IMR-90 (cell line): ENCODE results near the gene ALKBH6. TPM values are rescaled to one million over a fixed set of nuclear protein-coding genes. Genes with fewer than 3 reads are reported as not detected.

Experiments used
- ATAC-seq: fragments of 200-7000 bp; cut with Tn5 transposase; 2 replicates; pipeline ENCODE4 v1.9.1; 2020; ENCODE audit warnings: low read depth, mild to moderate bottlenecking, moderate library complexity
- BruUV-seq: library from RNA; stranded (reverse); fragments of 400-500 nt; replicated peaks from 2 replicates; lab custom pipeline; 2021; lab: Mats Ljungman, UMichigan
- CTCF ChIA-PET: fragments of 300-600 bp; formaldehyde crosslinking; extraction: SDS; loops from one replicate; lab custom pipeline; 2021; ENCODE audit warnings: antibody characterized with exemption; lab: Yijun Ruan, JAX
- POLR2A ChIA-PET: fragments of 300-600 bp; sonication (Branson Sonifier 250); formaldehyde crosslinking; loops from one replicate; lab custom pipeline; 2022; ENCODE audit warnings: antibody characterized with exemption; ENCODE audit not compliant: unreplicated experiment; lab: Charles Lee
- DNase-seq: peaks from one replicate; pipeline ENCODE4 v3.0.0; 2013
- H2AFZ ChIP-seq: replicated peaks from 2 replicates; pipeline ENCODE3; 2013; ENCODE audit warnings: low read length, mild to moderate bottlenecking; ENCODE audit not compliant: poor library complexity
- H2AK5ac ChIP-seq: 2 replicates; pipeline ENCODE4 v1.6.1; 2013; ENCODE audit warnings: low read depth, low read length, inconsistent platforms
- H2AK9ac ChIP-seq: replicated peaks from 2 replicates; pipeline ENCODE3; 2013; ENCODE audit warnings: mild to moderate bottlenecking, low read depth, low read length, moderate library complexity; ENCODE audit not compliant: poor library complexity
- H2BK120ac ChIP-seq: 2 replicates; pipeline ENCODE4 v1.6.1; 2013; ENCODE audit warnings: low read depth, low read length, inconsistent platforms
- H2BK15ac ChIP-seq: 3 replicates; pipeline ENCODE4 v1.6.1; 2013; ENCODE audit warnings: low read depth, low read length, inconsistent platforms
- H2BK20ac ChIP-seq: 2 replicates; pipeline ENCODE4 v1.6.1; 2013; ENCODE audit warnings: low read depth, mild to moderate bottlenecking, inconsistent platforms, low read length, moderate library complexity
- H2BK5ac ChIP-seq: 2 replicates; pipeline ENCODE4 v1.6.1; 2013; ENCODE audit warnings: mild to moderate bottlenecking, low read depth, low read length, inconsistent platforms; ENCODE audit not compliant: poor library complexity, severe bottlenecking
- H3K14ac ChIP-seq: replicated peaks from 2 replicates; pipeline ENCODE4 v1.6.1; 2013; ENCODE audit warnings: low read depth, low read length, inconsistent platforms
- H3K18ac ChIP-seq: 2 replicates; pipeline ENCODE4 v1.6.1; 2013; ENCODE audit warnings: low read depth, low read length, control low read depth
- H3K23ac ChIP-seq: 2 replicates; pipeline ENCODE4 v1.6.1; 2013; ENCODE audit warnings: low read depth, low read length, inconsistent platforms
- H3K27ac ChIP-seq: 2 replicates; pipeline ENCODE4 v1.5.1; 2013; ENCODE audit warnings: mild to moderate bottlenecking, control low read depth, low read length; ENCODE audit not compliant: insufficient read depth
- H3K27me3 ChIP-seq: 2 replicates; pipeline ENCODE4 v1.6.1; 2013; ENCODE audit warnings: low read length; ENCODE audit not compliant: control insufficient read depth, insufficient read depth
- H3K36me3 ChIP-seq: 2 replicates; pipeline ENCODE4 v1.6.1; 2013; ENCODE audit warnings: low read length, mixed read lengths; ENCODE audit not compliant: control insufficient read depth, insufficient read depth
- H3K4ac ChIP-seq: 2 replicates; pipeline ENCODE4 v1.6.1; 2013; ENCODE audit warnings: low read depth, low read length, inconsistent platforms
- H3K4me1 ChIP-seq: 2 replicates; pipeline ENCODE4 v1.6.1; 2013; ENCODE audit warnings: low read length, mixed read lengths; ENCODE audit not compliant: control insufficient read depth, insufficient read depth
- H3K4me2 ChIP-seq: 2 replicates; pipeline ENCODE4 v1.6.1; 2013; ENCODE audit warnings: low read depth, mild to moderate bottlenecking, control low read depth, low read length, moderate library complexity
- H3K4me3 ChIP-seq: 2 replicates; pipeline ENCODE4 v1.5.1; 2013; ENCODE audit warnings: low read depth, mild to moderate bottlenecking, control low read depth, low read length, moderate library complexity; ENCODE audit not compliant: insufficient read depth
- H3K56ac ChIP-seq: 2 replicates; pipeline ENCODE4 v1.6.1; 2013; ENCODE audit warnings: low read length, inconsistent platforms; ENCODE audit not compliant: insufficient read depth; ENCODE audit errors: extremely low read depth
- H3K79me1 ChIP-seq, 2 experiments: 2 replicates each; pipeline ENCODE4 v1.6.1; 2013; ENCODE audit warnings: low read length in 2 of 2, inconsistent platforms in 1 of 2, low read depth in 1 of 2
- H3K9ac ChIP-seq: 2 replicates; pipeline ENCODE4 v1.6.1; 2013; ENCODE audit warnings: low read depth, low read length, control low read depth
- H3K9me1 ChIP-seq: 2 replicates; pipeline ENCODE4 v1.6.1; 2013; ENCODE audit warnings: low read length, inconsistent platforms; ENCODE audit not compliant: insufficient read depth
- H3K9me3 ChIP-seq: 2 replicates; pipeline ENCODE4 v1.6.1; 2013; ENCODE audit warnings: low read length; ENCODE audit not compliant: control insufficient read depth, insufficient read depth
- H4K20me1 ChIP-seq: 2 replicates; pipeline ENCODE4 v1.6.1; 2013; ENCODE audit warnings: low read length, inconsistent platforms; ENCODE audit not compliant: insufficient read depth
- H4K5ac ChIP-seq: 2 replicates; pipeline ENCODE4 v1.6.1; 2013; ENCODE audit warnings: mild to moderate bottlenecking, low read depth, low read length, control low read depth
- H4K8ac ChIP-seq, 2 experiments: 2 replicates each; pipeline ENCODE4 v1.6.1; 2013; ENCODE audit warnings: low read depth in 2 of 2, low read length in 2 of 2, control low read depth in 1 of 2, inconsistent platforms in 1 of 2
- H4K91ac ChIP-seq: 2 replicates; pipeline ENCODE4 v1.6.1; 2013; ENCODE audit warnings: low read depth, low read length, inconsistent platforms; ENCODE audit not compliant: insufficient read depth
- FOS ChIP-seq: fragments of 150-350 bp; IDR thresholded peaks from 2 replicates; pipeline ENCODE4 v1.6.1; 2016; ENCODE audit warnings: low read depth, low read length
- MAFK ChIP-seq: IDR thresholded peaks from 2 replicates; pipeline ENCODE4 v1.6.1; 2012; ENCODE audit warnings: low read depth, low read length, improper control_type of control experiment
- MAZ ChIP-seq: IDR thresholded peaks from 2 replicates; pipeline ENCODE4 v1.6.1; 2012; ENCODE audit warnings: low read depth, mild to moderate bottlenecking, low read length, improper control_type of control experiment, moderate library complexity, borderline replicate concordance
- MXI1 ChIP-seq: IDR thresholded peaks from 2 replicates; pipeline ENCODE4 v1.6.1; 2012; ENCODE audit warnings: low read depth, mild to moderate bottlenecking, low read length, moderate library complexity, borderline replicate concordance
- NFE2L2 ChIP-seq: fragments of 150-350 bp; IDR thresholded peaks from 2 replicates; pipeline ENCODE4 v1.6.1; 2016; ENCODE audit warnings: low read depth, mild to moderate bottlenecking, low read length
- POLR2A ChIP-seq: IDR thresholded peaks from 2 replicates; pipeline ENCODE4 v1.6.1; 2012; ENCODE audit warnings: mild to moderate bottlenecking, low read depth, low read length
- RAD21 ChIP-seq: IDR thresholded peaks from 2 replicates; pipeline ENCODE4 v1.6.1; 2012; ENCODE audit warnings: low read length, improper control_type of control experiment
- RCOR1 ChIP-seq: IDR thresholded peaks from 2 replicates; pipeline ENCODE4 v1.6.1; 2012; ENCODE audit warnings: mild to moderate bottlenecking, low read length, improper control_type of control experiment; ENCODE audit not compliant: insufficient replicate concordance
- RFX5 ChIP-seq: IDR thresholded peaks from 2 replicates; pipeline ENCODE4 v1.8.0; 2012; ENCODE audit warnings: low read depth, mild to moderate bottlenecking, low read length, moderate library complexity
- WGBS, 2 experiments: methylation state at CpG; one replicate each; pipeline versions ENCODE4 v1.1.5 to v1.1.7; 2013; ENCODE audit warnings: missing lambda C conversion rate in 2 of 2; ENCODE audit not compliant: insufficient read length in 1 of 2; ENCODE audit errors: extremely low coverage in 2 of 2; 5-methylcytosine and 5-hydroxymethylcytosine counted together
- dilution Hi-C: fragments of 300-500 bp; cut with HindIII; formaldehyde crosslinking; loops from one replicate; pipeline ENCODE4 v1.14.3; 2018; ENCODE audit warnings: low sequenced_read_pairs; ENCODE audit not compliant: unreplicated experiment
- in situ Hi-C: fragments of 300-500 bp; cut with MboI; formaldehyde crosslinking; loops from 3 replicates; pipeline ENCODE4 v1.14.3; 2019; ENCODE audit warnings: low sequenced_read_pairs, inconsistent platforms, mixed read lengths
- intact Hi-C: fragments of 100-400 bp; cut with micrococcal nuclease; formaldehyde crosslinking; loops from 2 replicates; pipeline ENCODE4 v1.10.0; 2022
- polyA plus RNA-seq, 3 experiments: library from polyadenylated mRNA; depleted of rRNA; stranded (reverse); fragments of >200 nt; gene quantifications; 2 replicates each; pipeline ENCODE4 v1.2.3, GENCODE V29; 2012; ENCODE audit warnings: low replicate concordance in 1 of 3
- total RNA-seq: library from RNA; depleted of rRNA; stranded (reverse); fragments of >200 nt; gene quantifications from 2 replicates; pipeline ENCODE4 v1.2.3, GENCODE V29; 2012
- TF ChIP-seq, protein P1 (sequence below): conservative IDR thresholded peaks from 2 replicates; pipeline ENCODE4 v1.5.1; 2012; ENCODE audit warnings: mild to moderate bottlenecking, low read depth, low read length, improper control_type of control experiment
- TF ChIP-seq, protein P2 (sequence below): fragments of 150-350 bp; IDR thresholded peaks from 2 replicates; pipeline ENCODE4 v1.6.1; 2016; ENCODE audit warnings: low read depth, mild to moderate bottlenecking, low read length, moderate library complexity, borderline replicate concordance
- TF ChIP-seq, protein P3 (sequence below): fragments of 150-350 bp; IDR thresholded peaks from 2 replicates; pipeline ENCODE4 v1.6.1; 2017; ENCODE audit warnings: mild to moderate bottlenecking, antibody characterized with exemption, low read length, low read depth

The ALKBH6 gene
- total and polyA plus RNA-seq, 2 of the 4 experiments (the other 2 are of a cell fraction), result 12.9 to 38.7 TPM

DNA sequence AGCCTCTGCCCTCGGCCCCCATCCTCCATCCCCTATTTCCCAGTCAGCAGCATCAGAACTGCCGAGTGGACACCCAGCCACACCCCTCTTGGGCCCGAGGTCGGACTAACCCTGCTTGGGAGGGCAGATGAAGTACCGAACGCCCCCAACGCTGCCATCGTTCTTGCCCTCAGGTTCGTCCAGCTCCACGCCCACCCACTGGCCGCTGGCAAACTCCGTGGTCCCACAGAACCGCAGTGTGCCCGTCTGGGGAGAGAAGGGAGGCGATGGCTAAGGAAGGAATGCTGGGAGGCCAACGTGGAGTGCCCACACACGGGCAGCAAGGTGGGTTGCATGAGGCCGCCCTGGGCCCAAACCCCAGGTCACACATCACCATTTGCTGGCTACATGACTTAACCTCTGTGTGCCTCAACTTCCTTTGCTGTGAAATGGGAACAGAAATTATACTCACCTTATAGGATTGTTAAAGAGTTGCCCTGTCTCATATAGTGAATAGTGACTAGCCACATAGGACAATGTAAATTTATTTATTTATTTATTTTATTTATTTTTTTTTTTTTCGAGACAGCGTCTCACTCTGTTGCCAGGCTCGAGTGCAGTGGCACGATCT is 5.2 kb upstream of the ALKBH6 start:
- no peak overlapping the region for H2BK5ac ChIP-seq
- POLR2A ChIA-PET, result no interaction called here
- BruUV-seq, result no TSS peak
- H4K5ac ChIP-seq, result no peak overlapping the region
- dilution Hi-C loops (no loop called here), in situ Hi-C loops (no loop called here), intact Hi-C loops (no loop called here)
- no peak overlapping the region for H3K27ac ChIP-seq
- H4K91ac ChIP-seq, result no peak overlapping the region
- no peak overlapping the region for H3K56ac ChIP-seq
- DNase-seq, result no peak
- CTCF ChIA-PET, result no interaction called here
- H2BK20ac ChIP-seq, result no peak overlapping the region
- peaks cover 55% of the 10 kb centered on the region for H3K36me3 ChIP-seq
- no peak overlapping the region for H3K18ac ChIP-seq
- H2BK120ac ChIP-seq, result no peak overlapping the region
- H3K23ac ChIP-seq, result no peak overlapping the region
- H3K9me3 ChIP-seq, result no peaks in the 10 kb centered on the region
- no peak overlapping the region for H2AK5ac ChIP-seq
- ATAC-seq, result no peak
- H4K8ac ChIP-seq, result no peak overlapping the region
- no peak overlapping the region for H2AFZ ChIP-seq
- no peak overlapping the region for H2BK15ac ChIP-seq
- no peak overlapping the region for H3K4ac ChIP-seq
- no peaks in the 10 kb centered on the region for H3K79me1 ChIP-seq
- no peaks in the 10 kb centered on the region for H3K27me3 ChIP-seq
- no peak overlapping the region for H2AK9ac ChIP-seq
- H3K4me2 ChIP-seq, result no peak overlapping the region
- no peaks in the 10 kb centered on the region; the same call in 1 of the 2 replicates for H3K9me1 ChIP-seq
- no peak overlapping the region for H3K14ac ChIP-seq
- H4K20me1 ChIP-seq, result no peaks in the 10 kb centered on the region
- H3K9ac ChIP-seq, result no peak overlapping the region
- TF ChIP-seq MXI1 (no peak), NFE2L2 (no peak), RCOR1 (no peak), RFX5 (no peak), FOS (no peak), MAFK (no peak), POLR2A (no peak), MAZ (no peak), RAD21 (no peak)
- TF ChIP-seq, protein P1, sequence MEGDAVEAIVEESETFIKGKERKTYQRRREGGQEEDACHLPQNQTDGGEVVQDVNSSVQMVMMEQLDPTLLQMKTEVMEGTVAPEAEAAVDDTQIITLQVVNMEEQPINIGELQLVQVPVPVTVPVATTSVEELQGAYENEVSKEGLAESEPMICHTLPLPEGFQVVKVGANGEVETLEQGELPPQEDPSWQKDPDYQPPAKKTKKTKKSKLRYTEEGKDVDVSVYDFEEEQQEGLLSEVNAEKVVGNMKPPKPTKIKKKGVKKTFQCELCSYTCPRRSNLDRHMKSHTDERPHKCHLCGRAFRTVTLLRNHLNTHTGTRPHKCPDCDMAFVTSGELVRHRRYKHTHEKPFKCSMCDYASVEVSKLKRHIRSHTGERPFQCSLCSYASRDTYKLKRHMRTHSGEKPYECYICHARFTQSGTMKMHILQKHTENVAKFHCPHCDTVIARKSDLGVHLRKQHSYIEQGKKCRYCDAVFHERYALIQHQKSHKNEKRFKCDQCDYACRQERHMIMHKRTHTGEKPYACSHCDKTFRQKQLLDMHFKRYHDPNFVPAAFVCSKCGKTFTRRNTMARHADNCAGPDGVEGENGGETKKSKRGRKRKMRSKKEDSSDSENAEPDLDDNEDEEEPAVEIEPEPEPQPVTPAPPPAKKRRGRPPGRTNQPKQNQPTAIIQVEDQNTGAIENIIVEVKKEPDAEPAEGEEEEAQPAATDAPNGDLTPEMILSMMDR, result no peak
- TF ChIP-seq, protein P2, sequence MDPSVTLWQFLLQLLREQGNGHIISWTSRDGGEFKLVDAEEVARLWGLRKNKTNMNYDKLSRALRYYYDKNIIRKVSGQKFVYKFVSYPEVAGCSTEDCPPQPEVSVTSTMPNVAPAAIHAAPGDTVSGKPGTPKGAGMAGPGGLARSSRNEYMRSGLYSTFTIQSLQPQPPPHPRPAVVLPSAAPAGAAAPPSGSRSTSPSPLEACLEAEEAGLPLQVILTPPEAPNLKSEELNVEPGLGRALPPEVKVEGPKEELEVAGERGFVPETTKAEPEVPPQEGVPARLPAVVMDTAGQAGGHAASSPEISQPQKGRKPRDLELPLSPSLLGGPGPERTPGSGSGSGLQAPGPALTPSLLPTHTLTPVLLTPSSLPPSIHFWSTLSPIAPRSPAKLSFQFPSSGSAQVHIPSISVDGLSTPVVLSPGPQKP, result no peak
- TF ChIP-seq, protein P3, sequence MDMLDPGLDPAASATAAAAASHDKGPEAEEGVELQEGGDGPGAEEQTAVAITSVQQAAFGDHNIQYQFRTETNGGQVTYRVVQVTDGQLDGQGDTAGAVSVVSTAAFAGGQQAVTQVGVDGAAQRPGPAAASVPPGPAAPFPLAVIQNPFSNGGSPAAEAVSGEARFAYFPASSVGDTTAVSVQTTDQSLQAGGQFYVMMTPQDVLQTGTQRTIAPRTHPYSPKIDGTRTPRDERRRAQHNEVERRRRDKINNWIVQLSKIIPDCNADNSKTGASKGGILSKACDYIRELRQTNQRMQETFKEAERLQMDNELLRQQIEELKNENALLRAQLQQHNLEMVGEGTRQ, result no peak
- H3K4me3 ChIP-seq, result no peak overlapping the region
- 100% methylated on average over 1 of the region's 22 CpGs; no CpG with 5 or more reads in 1 of the 2 experiments for WGBS, 2 experiments
- no peaks in the 10 kb centered on the region; the same call in 1 of the 2 replicates for H3K4me1 ChIP-seq
